H1 (cell line): ENCODE results near the gene COL20A1. TPM values are rescaled to one million over a fixed set of nuclear protein-coding genes. Genes with fewer than 3 reads are reported as not detected.

Experiments used
- CTCF ChIA-PET: fragments of 300-600 bp; sonication (Branson Sonifier 250); formaldehyde crosslinking; loops from one replicate; lab custom pipeline; 2021; ENCODE audit not compliant: partially characterized antibody; lab: Charles Lee
- POLR2A ChIA-PET: fragments of 300-600 bp; sonication (Branson Sonifier 250); formaldehyde crosslinking; loops from one replicate; lab custom pipeline; 2021; ENCODE audit warnings: inconsistent platforms; ENCODE audit not compliant: partially characterized antibody; lab: Charles Lee
- DNase-seq, 2 experiments: peaks; one replicate each; pipeline versions ENCODE4 v3.0.0 to v3.0.0-alpha.2; 2010 to 2022; ENCODE audit warnings: low spot score in 2 of 2, low read depth in 1 of 2, mixed read lengths in 1 of 2
- FAIRE-seq: peaks from 2 replicates; lab custom pipeline; 2011; peaks lifted over from hg19 to GRCh38; lab: Jason Lieb, UNC
- H2AFZ ChIP-seq: 2 replicates; pipeline ENCODE4 v1.8.1; 2012; ENCODE audit warnings: low read length, inconsistent platforms
- H2AK5ac ChIP-seq: 2 replicates; pipeline ENCODE4 v1.6.1; 2013; ENCODE audit warnings: low read depth, low read length
- H2BK120ac ChIP-seq: replicated peaks from 2 replicates; pipeline ENCODE3; 2013; ENCODE audit warnings: low read depth, low read length, inconsistent platforms
- H2BK12ac ChIP-seq: 2 replicates; pipeline ENCODE4 v1.6.1; 2013; ENCODE audit warnings: low read depth, low read length
- H2BK15ac ChIP-seq: 2 replicates; pipeline ENCODE4 v1.6.1; 2013; ENCODE audit warnings: low read length
- H2BK20ac ChIP-seq: 2 replicates; pipeline ENCODE4 v1.6.1; 2013; ENCODE audit warnings: low read length
- H2BK5ac ChIP-seq: 2 replicates; pipeline ENCODE4 v1.6.1; 2013; ENCODE audit warnings: low read depth, low read length
- H3K14ac ChIP-seq: 2 replicates; pipeline ENCODE4 v1.6.1; 2013; ENCODE audit warnings: inconsistent platforms; ENCODE audit not compliant: insufficient read length
- H3K18ac ChIP-seq: 2 replicates; pipeline ENCODE4 v1.6.1; 2013; ENCODE audit warnings: low read length; ENCODE audit errors: extremely low read depth
- H3K23ac ChIP-seq: 2 replicates; pipeline ENCODE4 v1.6.1; 2013; ENCODE audit warnings: inconsistent platforms; ENCODE audit not compliant: insufficient read length
- H3K23me2 ChIP-seq: 2 replicates; pipeline ENCODE4 v1.6.1; 2013; ENCODE audit warnings: low read depth, low read length
- H3K27ac ChIP-seq: 2 replicates; pipeline ENCODE4 v1.6.1; 2011; ENCODE audit warnings: low read depth, low read length, inconsistent platforms
- H3K27me3 ChIP-seq, 4 experiments: replicated peaks in 1 of 4; 1 replicate in 1 of 4; 2 replicates in 3 of 4; pipeline versions ENCODE4 v1.6.1 to v1.8.1; 2011 to 2013; ENCODE audit warnings: low read length in 3 of 4, mild to moderate bottlenecking in 3 of 4, inconsistent platforms in 2 of 4, mixed read lengths in 2 of 4, moderate library complexity in 1 of 4; ENCODE audit not compliant: control insufficient read depth in 3 of 4, insufficient read depth in 3 of 4; ENCODE audit errors: extremely low read depth in 1 of 4
- H3K36me3 ChIP-seq, 4 experiments: 2 replicates each; pipeline versions ENCODE4 v1.6.1 to v1.8.1; 2011 to 2013; ENCODE audit warnings: mild to moderate bottlenecking in 4 of 4, low read length in 3 of 4, moderate library complexity in 2 of 4, control low read depth in 1 of 4, inconsistent platforms in 1 of 4; ENCODE audit not compliant: insufficient read depth in 4 of 4, control insufficient read depth in 2 of 4
- H3K4ac ChIP-seq: replicated peaks from 2 replicates; pipeline ENCODE3; 2013; ENCODE audit warnings: low read length, low read depth, mixed read lengths, inconsistent platforms; ENCODE audit not compliant: insufficient read length
- H3K4me1 ChIP-seq, 4 experiments: replicated peaks in 1 of 4; 1 replicate in 1 of 4; 2 replicates in 3 of 4; pipeline versions ENCODE4 v1.6.1 to v1.8.1; 2011 to 2013; ENCODE audit warnings: low read length in 3 of 4, inconsistent platforms in 2 of 4, mixed read lengths in 1 of 4; ENCODE audit not compliant: insufficient read depth in 4 of 4, control insufficient read depth in 3 of 4
- H3K4me2 ChIP-seq, 2 experiments: 2 replicates each; pipeline versions ENCODE4 v1.6.1 to v1.8.1; 2011 to 2013; ENCODE audit warnings: low read depth in 2 of 2, low read length in 2 of 2, control low read depth in 1 of 2, inconsistent platforms in 1 of 2, mild to moderate bottlenecking in 1 of 2; ENCODE audit not compliant: insufficient read depth in 1 of 2
- H3K4me3 ChIP-seq, 4 experiments: fragments of 200-600, 300-600 bp in 1 of 4; sonication (generic), shearing (Covaris generic), sonication (Bioruptor Twin) in 1 of 4; 2 replicates each; pipeline versions ENCODE4 v1.5.1 to v1.8.1; 2011 to 2016; ENCODE audit warnings: low read length in 4 of 4, low read depth in 3 of 4, control low read depth in 2 of 4, inconsistent platforms in 2 of 4, mild to moderate bottlenecking in 2 of 4, mixed read lengths in 1 of 4, moderate library complexity in 1 of 4; ENCODE audit not compliant: insufficient read depth in 2 of 4; ENCODE audit errors: extremely low read depth in 1 of 4
- H3K56ac ChIP-seq: replicated peaks from 2 replicates; pipeline ENCODE3; 2013; ENCODE audit warnings: low read depth, mild to moderate bottlenecking, mixed read lengths, low read length, inconsistent platforms; ENCODE audit not compliant: insufficient read length
- H3K79me1 ChIP-seq: 2 replicates; pipeline ENCODE4 v1.6.1; 2013; ENCODE audit warnings: low read depth, low read length, control low read depth
- H3K79me2 ChIP-seq, 2 experiments: 2 replicates each; pipeline versions ENCODE4 v1.6.1 to v1.8.1; 2012 to 2013; ENCODE audit warnings: low read length in 2 of 2, mild to moderate bottlenecking in 2 of 2, inconsistent platforms in 1 of 2; ENCODE audit not compliant: insufficient read depth in 2 of 2, control insufficient read depth in 1 of 2
- H3K9ac ChIP-seq, 4 experiments: replicated peaks in 1 of 4; 1 replicate in 1 of 4; 2 replicates in 3 of 4; pipeline versions ENCODE4 v1.6.1 to v1.8.1; 2011 to 2013; ENCODE audit warnings: low read depth in 3 of 4, low read length in 3 of 4, control low read depth in 2 of 4, mild to moderate bottlenecking in 2 of 4, moderate library complexity in 2 of 4, inconsistent platforms in 1 of 4; ENCODE audit errors: extremely low read depth in 1 of 4
- H3K9me3 ChIP-seq, 2 experiments: 2 replicates each; pipeline versions ENCODE4 v1.6.1 to v1.8.1; 2012 to 2013; ENCODE audit warnings: mild to moderate bottlenecking in 2 of 2, moderate library complexity in 2 of 2, control low read depth in 1 of 2, inconsistent platforms in 1 of 2, low read depth in 1 of 2, low read length in 1 of 2, mixed read lengths in 1 of 2; ENCODE audit not compliant: insufficient read depth in 2 of 2
- H4K20me1 ChIP-seq, 2 experiments: replicated peaks in 1 of 2; 2 replicates each; pipeline versions ENCODE3 to v1.8.1; 2011 to 2013; ENCODE audit warnings: inconsistent platforms in 2 of 2, low read length in 2 of 2, mild to moderate bottlenecking in 1 of 2; ENCODE audit not compliant: insufficient read depth in 2 of 2, control insufficient read depth in 1 of 2
- H4K5ac ChIP-seq: 2 replicates; pipeline ENCODE4 v1.6.1; 2013; ENCODE audit warnings: low read length, low read depth, mixed read lengths, inconsistent platforms; ENCODE audit not compliant: insufficient read length
- H4K8ac ChIP-seq: 2 replicates; pipeline ENCODE4 v1.8.0; 2013; ENCODE audit warnings: mild to moderate bottlenecking, moderate library complexity, low read length, inconsistent platforms; ENCODE audit not compliant: insufficient read depth; ENCODE audit errors: extremely low read depth
- H4K91ac ChIP-seq: replicated peaks from 2 replicates; pipeline ENCODE3; 2013; ENCODE audit warnings: low read length, mixed read lengths, inconsistent platforms; ENCODE audit not compliant: insufficient read length
- EGR1 ChIP-seq: IDR thresholded peaks from 2 replicates; pipeline ENCODE4 v1.6.1; 2011; ENCODE audit warnings: low read depth, low read length, borderline replicate concordance
- WGBS, 2 experiments: shearing (Covaris generic) in 1 of 2; methylation state at CpG; one replicate each; pipeline versions ENCODE4 v1.1.6 to v1.1.7; 2013 to 2015; ENCODE audit warnings: low lambda C conversion rate in 2 of 2, mixed read lengths in 2 of 2, inconsistent platforms in 1 of 2, low coverage in 1 of 2, missing lambda C conversion rate in 1 of 2; ENCODE audit not compliant: insufficient replicate concordance in 2 of 2, insufficient coverage in 1 of 2, insufficient read length in 1 of 2; ENCODE audit errors: extremely low coverage in 1 of 2, missing lambda C conversion rate in 1 of 2; 5-methylcytosine and 5-hydroxymethylcytosine counted together
- polyA plus RNA-seq, 7 experiments: library from polyadenylated mRNA; depleted of rRNA in 3 of 7; stranded (reverse) in 5 of 7; unstranded in 2 of 7; fragments of >200 nt in 5 of 7; fragments of 200-250 nt in 2 of 7; gene quantifications; 1 replicate in 5 of 7; 2 replicates in 1 of 7; 4 replicates in 1 of 7; pipeline versions ENCODE4 v1.2.1 to v1.2.3, GENCODE V29; 2011 to 2013; ENCODE audit warnings: missing spikeins in 2 of 7, mixed read lengths in 2 of 7
- total RNA-seq: library from RNA; stranded (reverse); fragmentation: NEBNext Ultra II Directional; extraction: Animal tissue kit (Norgen Biotek cat#: 25700); gene quantifications from 2 replicates; pipeline ENCODE4 v1.2.1, GENCODE V29; 2021

The COL20A1 gene
- total and polyA plus RNA-seq, 2 of the 8 experiments (the other 6 are each of a cell fraction or from before 2014, with no cell fraction given) = 0.19 to 0.21 TPM

- TF ChIP-seq EGR1 = no peak
- no peaks in the 10 kb centered on the region for H3K23me2 ChIP-seq
- H2AK5ac ChIP-seq = no peak overlapping the region
- H3K4ac ChIP-seq = no peak overlapping the region
- CTCF ChIA-PET = interaction anchor here (0.9 to 9.9 kb wide), 9 partner anchors 11 to 94 kb away, joined by 3 to 82 read pairs (median 5); no protein-coding TSS in a partner anchor
- no peak overlapping the region for H2BK15ac ChIP-seq
- H2BK20ac ChIP-seq = no peak overlapping the region
- H4K5ac ChIP-seq = no peak overlapping the region
- H3K14ac ChIP-seq = no peak overlapping the region
- H3K9ac ChIP-seq = no peak overlapping the region
- no peak overlapping the region for H3K23ac ChIP-seq
- H2BK5ac ChIP-seq = no peak overlapping the region; the same call in 1 of the 2 replicates
- no peak overlapping the region for H3K4me2 ChIP-seq
- peaks cover 0 to 28% (median 6%) of the 10 kb centered on the region in 4 experiments; a peak in 4 of 8 replicates for H3K36me3 ChIP-seq
- H3K27me3 ChIP-seq = no peaks in the 10 kb centered on the region
- POLR2A ChIA-PET = interaction anchor here (1.3 to 1.5 kb wide), 2 partner anchors 58 to 63 kb away, joined by 3 to 4 read pairs; no protein-coding TSS in a partner anchor
- H4K91ac ChIP-seq = no peak overlapping the region
- WGBS, 2 experiments = 92% methylated on average over 34 of the region's 55 CpGs; no CpG with 5 or more reads in 1 of the 2 experiments
- H3K56ac ChIP-seq = no peak overlapping the region
- H3K4me3 ChIP-seq = no peak overlapping the region
- H3K4me1 ChIP-seq = peaks cover 0 to 9% (median 6%) of the 10 kb centered on the region in 4 experiments; a peak in 4 of 7 replicates
- H2BK12ac ChIP-seq = no peak overlapping the region
- no peak overlapping the region; the same call in 1 of the 2 replicates for H4K8ac ChIP-seq
- no peaks in the 10 kb centered on the region for H3K79me2 ChIP-seq
- H4K20me1 ChIP-seq = peaks cover 0 to 12% of the 10 kb centered on the region in 2 experiments
- FAIRE-seq = no peak
- no peak overlapping the region for H2BK120ac ChIP-seq
- no peak overlapping the region for H3K18ac ChIP-seq
- no peak for DNase-seq
- H3K9me3 ChIP-seq = no peaks in the 10 kb centered on the region
- H3K79me1 ChIP-seq = no peaks in the 10 kb centered on the region; the same call in 1 of the 2 replicates
- H2AFZ ChIP-seq = no peak overlapping the region
- no peak overlapping the region for H3K27ac ChIP-seq
Measured at GRCh38 chr20:63287697-63288580, 5.0 kb upstream of the COL20A1 start.
